ENCODE results near the gene TANGO6.
"Not testable (repeated sequence)": the region's sequence is repeated elsewhere in the genome, so short reads cannot be mapped to it uniquely, and the experiment has no call there.

TANGO6 gene

DNA sequence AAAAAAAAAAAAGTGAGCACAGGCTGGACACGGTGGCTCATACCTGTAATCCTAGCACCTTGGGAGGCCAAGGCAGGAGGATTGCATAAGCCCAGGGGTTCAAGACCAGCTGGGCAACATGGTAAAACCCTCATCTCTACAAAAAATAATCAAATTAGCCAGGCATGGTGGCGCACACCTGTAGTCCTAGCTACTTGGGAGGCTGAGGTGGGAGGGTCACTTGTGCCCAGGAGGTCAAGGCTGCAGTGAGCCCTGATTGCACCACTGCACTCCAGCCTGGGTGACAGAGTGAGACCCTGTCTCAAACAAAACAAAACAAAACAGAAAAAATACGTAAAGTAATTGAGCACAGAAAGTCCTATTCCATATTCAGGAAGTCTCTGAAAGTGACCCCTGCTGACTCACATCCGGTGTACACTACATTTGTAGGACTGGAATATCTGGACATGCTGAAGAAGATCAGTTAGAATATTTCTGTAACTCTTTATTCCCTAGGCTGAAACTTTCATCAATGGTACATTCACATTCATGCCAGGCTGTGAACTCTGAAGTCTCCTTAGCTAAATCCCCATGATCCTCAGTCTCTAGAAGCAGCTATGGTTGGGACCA lies 196.1 kb downstream of the TANGO6 start:
- FAIRE-seq: no peak
- DNase-seq (ENCODE audit: extremely low spot score, insufficient read length, low read depth): no peak

GRCh38 chr16:69040144-69040909 lies 197.0 kb downstream of the TANGO6 start:
- FAIRE-seq: no peak
- DNase-seq (ENCODE audit: extremely low spot score, insufficient read length, low read depth): no peak

GRCh38 chr16:69048328-69049120 lies 205.2 kb downstream of the TANGO6 start:
- no peak for FAIRE-seq
- no peak for DNase-seq (ENCODE audit: extremely low spot score, insufficient read length, low read depth)

GRCh38 chr16:69049146-69049545 lies 205.8 kb downstream of the TANGO6 start:
- FAIRE-seq: no peak
- DNase-seq (ENCODE audit: extremely low spot score, insufficient read length, low read depth): no peak

- FAIRE-seq: no peak
- DNase-seq (ENCODE audit: extremely low spot score, insufficient read length, low read depth): no peak
Observed at GRCh38 chr16:69049603-69050375, 206.5 kb downstream of the TANGO6 start.

DNA sequence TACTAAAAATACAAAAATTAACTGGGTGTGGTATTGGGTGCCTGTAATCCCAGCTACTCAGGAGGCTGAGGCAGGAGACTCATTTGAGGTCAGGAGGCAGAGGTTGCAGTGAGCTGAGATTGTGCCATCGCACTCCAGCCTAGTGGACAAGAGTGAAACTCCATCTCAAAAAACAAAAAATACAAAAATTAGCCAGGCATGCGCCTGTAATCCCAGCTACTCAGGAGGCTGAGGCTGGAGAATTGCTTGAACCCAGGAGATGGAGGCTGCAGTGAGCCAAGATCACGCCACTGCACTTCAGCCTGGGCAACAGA lies 208.1 kb downstream of the TANGO6 start:
- not testable (repeated sequence) for DNase-seq (ENCODE audit: extremely low spot score, insufficient read length, low read depth); FAIRE-seq

- DNase-seq (ENCODE audit: extremely low spot score, insufficient read length, low read depth) (no peak), FAIRE-seq (no peak)
Observed at GRCh38 chr16:69055008-69055407, 211.7 kb downstream of the TANGO6 start.

- FAIRE-seq (no peak), DNase-seq (ENCODE audit: extremely low spot score, insufficient read length, low read depth) (no peak)
Observed at GRCh38 chr16:69055980-69056379, 212.6 kb downstream of the TANGO6 start.

DNA sequence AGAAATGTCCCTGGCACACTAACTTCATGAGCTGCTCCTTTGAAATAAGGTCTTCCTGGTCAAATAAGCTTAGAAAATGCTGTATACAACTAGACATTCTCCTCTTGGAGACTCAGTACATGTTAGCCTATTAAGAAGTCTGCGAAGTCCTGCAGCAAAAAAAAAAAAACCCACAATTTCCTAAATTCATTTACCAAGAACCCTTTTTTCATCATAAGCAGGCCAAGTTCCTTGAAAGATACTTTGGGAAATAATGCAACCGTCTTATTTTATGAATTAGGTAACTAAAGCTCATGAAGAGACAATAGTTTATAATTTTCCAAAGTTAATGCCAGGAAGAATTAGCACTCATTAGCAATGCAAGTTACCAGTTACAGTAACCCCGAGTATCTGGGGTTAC lies 213.1 kb downstream of the TANGO6 start:
- DNase-seq (ENCODE audit: extremely low spot score, insufficient read length, low read depth) (no peak), FAIRE-seq (no peak)

- DNase-seq (ENCODE audit: extremely low spot score, insufficient read length, low read depth): no peak
Observed at GRCh38 chr16:69057400-69058378, 214.4 kb downstream of the TANGO6 start.

GRCh38 chr16:69063491-69063890 lies 220.2 kb downstream of the TANGO6 start:
- not testable (repeated sequence) for DNase-seq (ENCODE audit: extremely low spot score, insufficient read length, low read depth); FAIRE-seq

More at GRCh38 chr16:69057400-69058378, 214.4 kb downstream of the TANGO6 start:
- FAIRE-seq: peak; percentile 9

DNA sequence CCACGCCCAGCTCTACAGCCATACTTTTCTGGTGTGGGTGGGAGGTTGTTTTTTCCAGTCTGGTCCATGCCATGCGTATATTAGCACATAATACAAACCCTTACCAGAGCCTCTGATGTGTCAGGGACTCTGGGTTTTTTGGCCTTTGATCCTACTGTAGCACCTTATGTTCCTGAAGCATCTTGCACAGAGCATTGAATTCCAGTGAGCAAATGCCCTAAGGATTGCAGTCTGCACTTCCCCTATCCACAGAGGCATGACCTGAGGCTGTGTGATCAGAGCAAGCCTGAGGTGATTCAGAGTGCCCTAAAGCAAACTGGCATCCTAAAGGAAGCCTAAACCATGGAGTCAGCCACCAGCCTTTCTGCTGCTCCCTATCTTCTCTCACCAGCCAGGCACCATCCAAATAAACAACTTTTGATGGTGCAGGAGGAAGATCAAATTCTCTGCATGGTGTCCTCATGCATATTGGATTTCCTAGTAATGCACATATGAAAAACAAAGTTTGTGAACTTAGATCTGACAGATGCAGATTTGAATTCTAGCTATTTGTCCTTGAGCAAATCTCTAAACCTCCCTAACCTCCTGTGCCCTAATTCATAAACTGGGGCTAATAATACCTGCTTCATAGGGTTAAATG lies 220.9 kb downstream of the TANGO6 start:
- no peak for FAIRE-seq
- DNase-seq (ENCODE audit: extremely low spot score, insufficient read length, low read depth): no peak

GRCh38 chr16:69064764-69065313 lies 221.5 kb downstream of the TANGO6 start:
- DNase-seq (ENCODE audit: extremely low spot score, insufficient read length, low read depth): no peak

GRCh38 chr16:69069504-69069903 lies 226.2 kb downstream of the TANGO6 start:
- no peak for FAIRE-seq
- DNase-seq (ENCODE audit: extremely low spot score, insufficient read length, low read depth): no peak

More at GRCh38 chr16:69064764-69065313, 221.5 kb downstream of the TANGO6 start:
- FAIRE-seq: no peak

GRCh38 chr16:69071036-69071435 lies 227.7 kb downstream of the TANGO6 start:
- FAIRE-seq: no peak
- no peak for DNase-seq (ENCODE audit: extremely low spot score, insufficient read length, low read depth)

GRCh38 chr16:69072640-69072974 lies 229.3 kb downstream of the TANGO6 start:
- no peak for DNase-seq (ENCODE audit: extremely low spot score, insufficient read length, low read depth)
- FAIRE-seq: no peak

DNA sequence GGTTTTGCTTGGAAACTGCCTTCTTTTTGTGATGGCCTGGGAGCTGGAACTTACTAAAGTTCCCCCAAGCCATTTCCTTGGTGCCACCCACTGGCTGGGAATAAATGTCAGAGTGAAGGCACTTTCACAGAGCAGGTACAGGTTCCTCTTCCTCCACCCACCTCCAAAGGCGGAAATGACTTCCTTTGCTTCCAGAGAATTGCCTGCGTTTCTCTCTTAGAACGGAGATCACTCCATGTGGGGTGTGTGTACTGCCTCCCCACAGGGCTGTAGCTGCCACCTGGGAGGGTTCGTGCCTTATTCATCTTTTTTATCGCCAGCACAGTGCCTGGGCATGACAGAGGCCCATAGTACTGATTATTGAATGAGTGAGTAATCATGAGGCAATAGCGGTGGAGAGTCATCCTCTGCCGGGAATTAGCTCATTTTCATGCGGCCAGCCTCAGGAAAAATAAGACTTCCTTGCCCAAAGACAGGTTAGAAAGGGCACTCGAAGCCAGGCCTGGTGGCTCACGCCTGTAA lies 229.9 kb downstream of the TANGO6 start:
- FAIRE-seq (no peak), DNase-seq (ENCODE audit: extremely low spot score, insufficient read length, low read depth) (no peak)

DNA sequence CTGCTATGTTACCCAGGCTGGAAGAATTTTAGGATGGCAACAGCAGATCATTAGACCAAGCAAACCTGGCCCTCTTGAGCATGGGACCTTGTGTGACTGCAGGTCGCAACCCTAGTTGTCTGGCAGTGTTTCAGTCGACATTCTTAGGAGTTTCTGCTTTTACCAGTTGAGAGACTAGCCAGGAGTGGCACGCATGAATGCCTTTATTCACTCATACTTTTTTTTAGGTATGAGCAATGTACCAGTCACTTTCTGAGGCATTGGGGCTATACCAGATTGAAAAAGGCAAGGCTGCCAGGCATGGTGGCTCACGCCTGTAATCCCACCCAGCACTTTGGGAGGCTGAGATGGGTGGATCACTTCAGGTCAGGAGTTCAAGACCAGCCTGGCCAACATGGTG lies 233.9 kb downstream of the TANGO6 start:
- no peak for FAIRE-seq

More for the DNA sequence above, 233.9 kb downstream of the TANGO6 start:
- DNase-seq (ENCODE audit: extremely low spot score, insufficient read length, low read depth): no peak
